H1 (cell line): ENCODE data around the gene EDC3. TPM values are rescaled to one million over a fixed set of nuclear protein-coding genes. Genes with fewer than 3 reads are reported as not detected.

Source experiments
- CTCF ChIA-PET: fragments of 300-600 bp; sonication (Branson Sonifier 250); formaldehyde crosslinking; loops from one replicate; lab custom pipeline; 2021; ENCODE audit not compliant: partially characterized antibody; lab: Charles Lee
- POLR2A ChIA-PET: fragments of 300-600 bp; sonication (Branson Sonifier 250); formaldehyde crosslinking; loops from one replicate; lab custom pipeline; 2021; ENCODE audit warnings: inconsistent platforms; ENCODE audit not compliant: partially characterized antibody; lab: Charles Lee
- DNase-seq, 2 experiments: peaks; one replicate each; pipeline versions ENCODE4 v3.0.0 to v3.0.0-alpha.2; 2010 to 2022; ENCODE audit warnings: low spot score in 2 of 2, low read depth in 1 of 2, mixed read lengths in 1 of 2
- FAIRE-seq: peaks from 2 replicates; lab custom pipeline; 2011; peaks lifted over from hg19 to GRCh38; lab: Jason Lieb, UNC
- H2AFZ ChIP-seq: 2 replicates; pipeline ENCODE4 v1.8.1; 2012; ENCODE audit warnings: low read length, inconsistent platforms
- H2AK5ac ChIP-seq: 2 replicates; pipeline ENCODE4 v1.6.1; 2013; ENCODE audit warnings: low read depth, low read length
- H2BK120ac ChIP-seq: replicated peaks from 2 replicates; pipeline ENCODE3; 2013; ENCODE audit warnings: low read depth, low read length, inconsistent platforms
- H2BK12ac ChIP-seq: 2 replicates; pipeline ENCODE4 v1.6.1; 2013; ENCODE audit warnings: low read depth, low read length
- H2BK15ac ChIP-seq: 2 replicates; pipeline ENCODE4 v1.6.1; 2013; ENCODE audit warnings: low read length
- H2BK20ac ChIP-seq: 2 replicates; pipeline ENCODE4 v1.6.1; 2013; ENCODE audit warnings: low read length
- H2BK5ac ChIP-seq: 2 replicates; pipeline ENCODE4 v1.6.1; 2013; ENCODE audit warnings: low read depth, low read length
- H3K14ac ChIP-seq: 2 replicates; pipeline ENCODE4 v1.6.1; 2013; ENCODE audit warnings: inconsistent platforms; ENCODE audit not compliant: insufficient read length
- H3K18ac ChIP-seq: 2 replicates; pipeline ENCODE4 v1.6.1; 2013; ENCODE audit warnings: low read length; ENCODE audit errors: extremely low read depth
- H3K23ac ChIP-seq: 2 replicates; pipeline ENCODE4 v1.6.1; 2013; ENCODE audit warnings: inconsistent platforms; ENCODE audit not compliant: insufficient read length
- H3K23me2 ChIP-seq: 2 replicates; pipeline ENCODE4 v1.6.1; 2013; ENCODE audit warnings: low read depth, low read length
- H3K27ac ChIP-seq: 2 replicates; pipeline ENCODE4 v1.6.1; 2011; ENCODE audit warnings: low read depth, low read length, inconsistent platforms
- H3K27me3 ChIP-seq, 4 experiments: replicated peaks in 1 of 4; 1 replicate in 1 of 4; 2 replicates in 3 of 4; pipeline versions ENCODE4 v1.6.1 to v1.8.1; 2011 to 2013; ENCODE audit warnings: low read length in 3 of 4, mild to moderate bottlenecking in 3 of 4, inconsistent platforms in 2 of 4, mixed read lengths in 2 of 4, moderate library complexity in 1 of 4; ENCODE audit not compliant: control insufficient read depth in 3 of 4, insufficient read depth in 3 of 4; ENCODE audit errors: extremely low read depth in 1 of 4
- H3K36me3 ChIP-seq, 4 experiments: 2 replicates each; pipeline versions ENCODE4 v1.6.1 to v1.8.1; 2011 to 2013; ENCODE audit warnings: mild to moderate bottlenecking in 4 of 4, low read length in 3 of 4, moderate library complexity in 2 of 4, control low read depth in 1 of 4, inconsistent platforms in 1 of 4; ENCODE audit not compliant: insufficient read depth in 4 of 4, control insufficient read depth in 2 of 4
- H3K4ac ChIP-seq: replicated peaks from 2 replicates; pipeline ENCODE3; 2013; ENCODE audit warnings: low read length, low read depth, mixed read lengths, inconsistent platforms; ENCODE audit not compliant: insufficient read length
- H3K4me1 ChIP-seq, 4 experiments: replicated peaks in 1 of 4; 1 replicate in 1 of 4; 2 replicates in 3 of 4; pipeline versions ENCODE4 v1.6.1 to v1.8.1; 2011 to 2013; ENCODE audit warnings: low read length in 3 of 4, inconsistent platforms in 2 of 4, mixed read lengths in 1 of 4; ENCODE audit not compliant: insufficient read depth in 4 of 4, control insufficient read depth in 3 of 4
- H3K4me2 ChIP-seq, 2 experiments: 2 replicates each; pipeline versions ENCODE4 v1.6.1 to v1.8.1; 2011 to 2013; ENCODE audit warnings: low read depth in 2 of 2, low read length in 2 of 2, control low read depth in 1 of 2, inconsistent platforms in 1 of 2, mild to moderate bottlenecking in 1 of 2; ENCODE audit not compliant: insufficient read depth in 1 of 2
- H3K4me3 ChIP-seq, 4 experiments: fragments of 200-600, 300-600 bp in 1 of 4; sonication (generic), shearing (Covaris generic), sonication (Bioruptor Twin) in 1 of 4; 2 replicates each; pipeline versions ENCODE4 v1.5.1 to v1.8.1; 2011 to 2016; ENCODE audit warnings: low read length in 4 of 4, low read depth in 3 of 4, control low read depth in 2 of 4, inconsistent platforms in 2 of 4, mild to moderate bottlenecking in 2 of 4, mixed read lengths in 1 of 4, moderate library complexity in 1 of 4; ENCODE audit not compliant: insufficient read depth in 2 of 4; ENCODE audit errors: extremely low read depth in 1 of 4
- H3K56ac ChIP-seq: replicated peaks from 2 replicates; pipeline ENCODE3; 2013; ENCODE audit warnings: low read depth, mild to moderate bottlenecking, mixed read lengths, low read length, inconsistent platforms; ENCODE audit not compliant: insufficient read length
- H3K79me1 ChIP-seq: 2 replicates; pipeline ENCODE4 v1.6.1; 2013; ENCODE audit warnings: low read depth, low read length, control low read depth
- H3K79me2 ChIP-seq, 2 experiments: 2 replicates each; pipeline versions ENCODE4 v1.6.1 to v1.8.1; 2012 to 2013; ENCODE audit warnings: low read length in 2 of 2, mild to moderate bottlenecking in 2 of 2, inconsistent platforms in 1 of 2; ENCODE audit not compliant: insufficient read depth in 2 of 2, control insufficient read depth in 1 of 2
- H3K9ac ChIP-seq, 4 experiments: replicated peaks in 1 of 4; 1 replicate in 1 of 4; 2 replicates in 3 of 4; pipeline versions ENCODE4 v1.6.1 to v1.8.1; 2011 to 2013; ENCODE audit warnings: low read depth in 3 of 4, low read length in 3 of 4, control low read depth in 2 of 4, mild to moderate bottlenecking in 2 of 4, moderate library complexity in 2 of 4, inconsistent platforms in 1 of 4; ENCODE audit errors: extremely low read depth in 1 of 4
- H3K9me3 ChIP-seq, 2 experiments: 2 replicates each; pipeline versions ENCODE4 v1.6.1 to v1.8.1; 2012 to 2013; ENCODE audit warnings: mild to moderate bottlenecking in 2 of 2, moderate library complexity in 2 of 2, control low read depth in 1 of 2, inconsistent platforms in 1 of 2, low read depth in 1 of 2, low read length in 1 of 2, mixed read lengths in 1 of 2; ENCODE audit not compliant: insufficient read depth in 2 of 2
- H4K20me1 ChIP-seq, 2 experiments: replicated peaks in 1 of 2; 2 replicates each; pipeline versions ENCODE3 to v1.8.1; 2011 to 2013; ENCODE audit warnings: inconsistent platforms in 2 of 2, low read length in 2 of 2, mild to moderate bottlenecking in 1 of 2; ENCODE audit not compliant: insufficient read depth in 2 of 2, control insufficient read depth in 1 of 2
- H4K5ac ChIP-seq: 2 replicates; pipeline ENCODE4 v1.6.1; 2013; ENCODE audit warnings: low read length, low read depth, mixed read lengths, inconsistent platforms; ENCODE audit not compliant: insufficient read length
- H4K8ac ChIP-seq: 2 replicates; pipeline ENCODE4 v1.8.0; 2013; ENCODE audit warnings: mild to moderate bottlenecking, moderate library complexity, low read length, inconsistent platforms; ENCODE audit not compliant: insufficient read depth; ENCODE audit errors: extremely low read depth
- H4K91ac ChIP-seq: replicated peaks from 2 replicates; pipeline ENCODE3; 2013; ENCODE audit warnings: low read length, mixed read lengths, inconsistent platforms; ENCODE audit not compliant: insufficient read length
- BRCA1 ChIP-seq: IDR thresholded peaks from 2 replicates; pipeline ENCODE4 v1.6.1; 2012; ENCODE audit warnings: low read depth, low read length, improper control_type of control experiment
- CBX5 ChIP-seq: fragments of 300-800, 300-1000 bp; sonication (generic); IDR thresholded peaks from 2 replicates; pipeline ENCODE4 v1.7.1; 2016; ENCODE audit warnings: antibody characterized with exemption, low read length, low read depth
- CHD2 ChIP-seq: IDR thresholded peaks from 2 replicates; pipeline ENCODE4 v1.6.1; 2012; ENCODE audit warnings: low read length, improper control_type of control experiment
- E2F6 ChIP-seq: IDR thresholded peaks from 2 replicates; pipeline ENCODE4 v1.6.1; 2012; ENCODE audit warnings: inconsistent platforms
- HDAC2 ChIP-seq, 2 experiments: fragments of 300-600 bp in 1 of 2; sonication (generic) in 1 of 2; IDR thresholded peaks; 2 replicates each; pipeline ENCODE4 v1.6.1; 2011 to 2012; ENCODE audit warnings: low read depth in 2 of 2, low read length in 2 of 2, mild to moderate bottlenecking in 2 of 2, moderate library complexity in 2 of 2, borderline replicate concordance in 1 of 2, inconsistent platforms in 1 of 2
- HDAC6 ChIP-seq: IDR thresholded peaks from one replicate; pipeline ENCODE4 v1.7.1; 2012; ENCODE audit warnings: low read depth, mild to moderate bottlenecking, inconsistent platforms, low read length, moderate library complexity
- NANOG ChIP-seq: IDR thresholded peaks from 2 replicates; pipeline ENCODE4 v1.6.1; 2011; ENCODE audit warnings: low read length, low read depth, mild to moderate bottlenecking, inconsistent platforms; ENCODE audit not compliant: insufficient read depth, poor library complexity, severe bottlenecking
- PHF8 ChIP-seq: fragments of 200-600 bp; sonication (generic); conservative IDR thresholded peaks from 2 replicates; pipeline ENCODE4 v1.7.1; 2012; ENCODE audit warnings: low read depth, mild to moderate bottlenecking, inconsistent platforms, low read length, moderate library complexity
- RFX5 ChIP-seq: IDR thresholded peaks from 2 replicates; pipeline ENCODE4 v1.6.1; 2011; ENCODE audit warnings: low read depth, low read length, improper control_type of control experiment, borderline replicate concordance
- SUZ12 ChIP-seq: fragments of 200-600 bp; sonication (generic); IDR thresholded peaks from 2 replicates; pipeline ENCODE4 v1.6.1; 2012; ENCODE audit warnings: mild to moderate bottlenecking, inconsistent platforms, low read length, moderate library complexity, mixed read lengths
- WGBS, 2 experiments: shearing (Covaris generic) in 1 of 2; methylation state at CpG; one replicate each; pipeline versions ENCODE4 v1.1.6 to v1.1.7; 2013 to 2015; ENCODE audit warnings: low lambda C conversion rate in 2 of 2, mixed read lengths in 2 of 2, inconsistent platforms in 1 of 2, low coverage in 1 of 2, missing lambda C conversion rate in 1 of 2; ENCODE audit not compliant: insufficient replicate concordance in 2 of 2, insufficient coverage in 1 of 2, insufficient read length in 1 of 2; ENCODE audit errors: extremely low coverage in 1 of 2, missing lambda C conversion rate in 1 of 2; 5-methylcytosine and 5-hydroxymethylcytosine counted together
- polyA plus RNA-seq, 7 experiments: library from polyadenylated mRNA; depleted of rRNA in 3 of 7; stranded (reverse) in 5 of 7; unstranded in 2 of 7; fragments of >200 nt in 5 of 7; fragments of 200-250 nt in 2 of 7; gene quantifications; 1 replicate in 5 of 7; 2 replicates in 1 of 7; 4 replicates in 1 of 7; pipeline versions ENCODE4 v1.2.1 to v1.2.3, GENCODE V29; 2011 to 2013; ENCODE audit warnings: missing spikeins in 2 of 7, mixed read lengths in 2 of 7
- total RNA-seq: library from RNA; stranded (reverse); fragmentation: NEBNext Ultra II Directional; extraction: Animal tissue kit (Norgen Biotek cat#: 25700); gene quantifications from 2 replicates; pipeline ENCODE4 v1.2.1, GENCODE V29; 2021

Gene EDC3
- total and polyA plus RNA-seq, 2 of the 8 experiments (the other 6 are each of a cell fraction or from before 2014, with no cell fraction given), result 45.0 to 50.8 TPM

GRCh38 chr15:74613089-74613952 is 82.5 kb downstream of the EDC3 start:
- H3K27ac ChIP-seq, result no peak overlapping the region
- H3K9ac ChIP-seq, result no peak overlapping the region
- CTCF ChIA-PET, result interaction anchor here (0.8 to 37.5 kb wide), 16 partner anchors 8 to 576 kb away, joined by 3 to 1439 read pairs (median 4); partner anchors contain the start of genes CSK, CYP1A2, EDC3 and SEMA7A
- TF ChIP-seq CHD2 (no peak), SUZ12 (no peak), E2F6 (no peak), CBX5 (no peak), HDAC2 (IDR thresholded peaks at IDR 0.05; ENCODE audit: borderline replicate concordance in 1 of 2, low read depth in 2 of 2, low read length in 2 of 2) (no peak), PHF8 (no peak), RFX5 (no peak), BRCA1 (no peak), NANOG (no peak), HDAC6 (no peak)

More at GRCh38 chr15:74613089-74613952, 82.5 kb downstream of the EDC3 start:
- Histone ChIP-seq H2BK5ac (no peak overlapping the region), H3K56ac (no peak overlapping the region), H2AFZ (no peak overlapping the region), H4K5ac (no peak overlapping the region), H2BK20ac (no peak overlapping the region), H3K4ac (no peak overlapping the region), H3K9me3 (no peaks in the 10 kb centered on the region), H3K4me2 (peak overlapping the region; percentile 83 to 88; a peak in 1 of 4 replicates), H3K14ac (no peak overlapping the region), H3K4me1 (peaks cover 0 to 5% (median 2%) of the 10 kb centered on the region in 4 experiments; a peak in 5 of 7 replicates), H2BK12ac (0 out of 2 replicates have a peak overlapping the region, but pooled peaks have one; percentile 60), H4K8ac (no peak overlapping the region; the same call in none of the 2 replicates), H3K79me1 (peaks cover 10% of the 10 kb centered on the region), H2BK120ac (no peak overlapping the region), H3K79me2 (peaks cover 14 to 25% of the 10 kb centered on the region in 2 experiments), H3K18ac (no peak overlapping the region; the same call in 1 of the 2 replicates), H2AK5ac (no peak overlapping the region), H4K20me1 (peaks cover 11 to 18% of the 10 kb centered on the region in 2 experiments), H3K23me2 (peaks cover 16% of the 10 kb centered on the region; the same call in 1 of the 2 replicates), H2BK15ac (no peak overlapping the region), H3K27me3 (peaks cover 0 to 15% (median 11%) of the 10 kb centered on the region in 4 experiments; a peak in 5 of 7 replicates), H3K23ac (no peak overlapping the region), H3K36me3 (no peaks in the 10 kb centered on the region), H4K91ac (no peak overlapping the region), H3K4me3 (no peak overlapping the region)
- FAIRE-seq, result no peak
- WGBS, 2 experiments, result 93% methylated on average over 6 of the region's 6 CpGs; no CpG with 5 or more reads in 1 of the 2 experiments
- no peak for DNase-seq
- POLR2A ChIA-PET, result interaction anchor here (1.0 to 10.0 kb wide), 4 partner anchors 12 to 73 kb away, joined by 3 to 122 read pairs (median 21); partner anchors contain the start of gene ARID3B
